Activated T-cell treated with anti-CD3 and anti-CD28 coated beads for 48 hours (primary cell): ENCODE results near the gene ATPAF2.
"Not testable (repeated sequence)": the region's sequence is repeated elsewhere in the genome, so short reads cannot be mapped to it uniquely, and the experiment has no call there.

ENCODE experiments used
- DNase-seq: peaks from one replicate; pipeline ENCODE4 v3.0.0-alpha.2; 2020; ENCODE audit warnings: low read depth

The ATPAF2 gene

GRCh38 chr17:18009609-18010420 is 29.2 kb downstream of the ATPAF2 start:
- DNase-seq = no peak

- DNase-seq = no peak
Observed at GRCh38 chr17:18008496-18009268, 30.3 kb downstream of the ATPAF2 start.

- DNase-seq = no peak
Observed at GRCh38 chr17:18006495-18007239, 32.3 kb downstream of the ATPAF2 start.

- no peak for DNase-seq
Observed at GRCh38 chr17:18005496-18005895, 33.5 kb downstream of the ATPAF2 start.

GRCh38 chr17:18004884-18005305 is 34.1 kb downstream of the ATPAF2 start:
- no peak for DNase-seq

- DNase-seq = no peak
Observed at GRCh38 chr17:18004345-18004744, 34.6 kb downstream of the ATPAF2 start.

GRCh38 chr17:18002171-18002570 is 36.8 kb downstream of the ATPAF2 start:
- no peak for DNase-seq

- DNase-seq = no peak
Observed at GRCh38 chr17:18000030-18000408, 38.9 kb downstream of the ATPAF2 start.

- DNase-seq = no peak
Observed at GRCh38 chr17:17999364-18000029, 39.5 kb downstream of the ATPAF2 start.

- no peak for DNase-seq
Observed at GRCh38 chr17:17998934-17999333, 40.0 kb downstream of the ATPAF2 start.

GRCh38 chr17:17995887-17996286 is 43.1 kb downstream of the ATPAF2 start:
- DNase-seq = not testable (repeated sequence)

- DNase-seq = peak; percentile 18
Observed at GRCh38 chr17:17994271-17995069, 44.5 kb downstream of the ATPAF2 start.

GRCh38 chr17:17993852-17994251 is 45.1 kb downstream of the ATPAF2 start:
- no peak for DNase-seq

- no peak for DNase-seq
Observed at GRCh38 chr17:17993366-17993765, 45.6 kb downstream of the ATPAF2 start.

GRCh38 chr17:17990282-17990681 is 48.7 kb downstream of the ATPAF2 start:
- DNase-seq = no peak

- no peak for DNase-seq
Observed at GRCh38 chr17:17989618-17990017, 49.4 kb downstream of the ATPAF2 start.

- DNase-seq = no peak
Observed at GRCh38 chr17:17989081-17989480, 49.9 kb downstream of the ATPAF2 start.

- no peak for DNase-seq
Observed at GRCh38 chr17:17988427-17988945, 50.5 kb downstream of the ATPAF2 start.

GRCh38 chr17:17987901-17988300 is 51.1 kb downstream of the ATPAF2 start:
- DNase-seq = no peak

GRCh38 chr17:17987187-17987896 is 51.6 kb downstream of the ATPAF2 start:
- no peak for DNase-seq
